GF-D8 (cell line): ENCODE data around the gene TMEM260.
"Not testable (repeated sequence)": the region's sequence is repeated elsewhere in the genome, so short reads cannot be mapped to it uniquely, and the experiment has no call there.

ENCODE experiments used
- DNase-seq: peaks from one replicate; lab custom pipeline; 2025; lab: John Stamatoyannopoulos, UW

The TMEM260 gene

GRCh38 chr14:56676042-56676441 is 96.4 kb downstream of the TMEM260 start:
- DNase-seq, result no peak

DNA sequence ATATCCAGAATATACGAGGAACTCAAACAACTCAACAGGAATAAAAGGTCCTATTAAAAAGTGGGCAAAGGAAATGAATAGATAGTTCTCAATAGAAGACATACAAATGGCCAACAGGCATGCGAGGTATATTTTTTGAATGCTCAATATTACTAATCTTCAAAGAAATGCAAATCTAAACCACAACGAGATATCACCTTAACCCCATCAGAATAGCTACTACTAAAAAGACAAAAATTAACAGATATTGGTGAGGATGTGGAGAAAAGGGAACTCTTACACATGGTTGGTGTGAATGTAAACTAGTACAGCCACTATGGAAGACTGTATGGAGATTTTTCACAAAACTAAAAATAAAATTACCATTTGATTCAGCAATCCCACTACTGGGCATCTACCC is 99.2 kb downstream of the TMEM260 start:
- DNase-seq, result no peak

DNA sequence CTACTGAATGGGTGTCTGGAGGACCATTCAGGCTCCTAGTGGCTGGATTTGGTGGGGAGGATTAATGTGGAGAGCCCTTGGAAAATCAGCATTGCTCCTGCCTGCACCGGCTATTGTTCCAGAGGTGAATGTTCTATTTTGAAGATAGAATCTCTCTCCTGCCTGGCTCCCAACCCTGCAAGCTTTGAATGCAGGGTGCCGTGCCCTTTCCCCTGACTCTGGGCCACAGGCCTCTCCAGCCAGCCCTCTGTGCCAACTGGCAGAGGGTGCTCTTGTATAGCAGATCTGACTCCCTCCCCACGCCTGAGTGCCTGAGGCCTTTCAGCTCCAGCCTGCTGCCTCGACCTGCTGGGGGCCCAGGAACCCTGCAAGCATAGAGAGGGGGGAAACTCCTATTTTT is 106.8 kb downstream of the TMEM260 start:
- no peak for DNase-seq

GRCh38 chr14:56687123-56687522 is 107.5 kb downstream of the TMEM260 start:
- DNase-seq, result no peak

GRCh38 chr14:56694609-56695008 is 115.0 kb downstream of the TMEM260 start:
- no peak for DNase-seq

DNA sequence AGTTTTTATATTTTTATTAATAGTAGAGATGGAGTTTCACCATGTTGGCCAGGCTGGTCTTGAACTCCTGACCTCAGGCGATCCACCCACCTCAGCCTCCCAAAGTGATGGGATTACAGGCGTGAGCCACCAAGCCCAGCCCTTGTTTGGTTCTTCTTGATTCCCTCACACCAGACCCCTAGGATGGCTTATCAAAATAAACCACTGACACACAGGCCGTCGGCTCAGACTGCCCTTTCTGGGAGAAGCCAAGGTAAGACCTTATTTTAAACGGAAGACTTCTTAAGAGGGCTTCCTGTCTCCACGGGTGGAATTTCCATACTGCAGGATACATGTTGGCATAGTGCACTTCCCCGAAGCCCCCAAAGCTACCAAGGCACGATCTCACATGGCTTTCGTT is 115.6 kb downstream of the TMEM260 start:
- not testable (repeated sequence) for DNase-seq
